Activated CD4-positive, alpha-beta T cell treated with anti-CD3 and anti-CD28 coated beads for 24 hours (primary cell): ENCODE data around the gene OR52H1.

ENCODE experiments used
- DNase-seq, 2 donors: peaks; one replicate each; pipeline ENCODE4 v3.0.0-alpha.2; 2020; ENCODE audit warnings: low read depth in 2 of 2

OR52H1 gene

DNA sequence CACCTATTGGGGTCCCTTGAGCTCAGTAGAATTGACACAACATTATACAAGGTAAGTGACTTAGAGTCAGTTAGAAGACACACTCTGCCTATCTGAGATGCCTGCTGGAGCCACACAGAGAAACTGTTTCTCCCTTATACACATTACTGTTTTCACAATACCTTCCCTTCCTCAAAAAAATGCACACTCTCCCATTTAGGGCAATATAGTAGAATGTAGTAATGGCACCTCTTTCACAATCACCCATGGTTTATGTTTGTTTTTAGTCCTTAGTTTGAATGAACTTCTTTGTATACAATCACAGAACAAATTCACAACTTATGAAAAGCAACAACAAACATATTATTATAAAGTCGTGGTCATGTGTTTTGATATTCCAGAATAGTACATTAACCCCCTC is 14.3 kb downstream of the OR52H1 start:
- no peak for DNase-seq

DNA sequence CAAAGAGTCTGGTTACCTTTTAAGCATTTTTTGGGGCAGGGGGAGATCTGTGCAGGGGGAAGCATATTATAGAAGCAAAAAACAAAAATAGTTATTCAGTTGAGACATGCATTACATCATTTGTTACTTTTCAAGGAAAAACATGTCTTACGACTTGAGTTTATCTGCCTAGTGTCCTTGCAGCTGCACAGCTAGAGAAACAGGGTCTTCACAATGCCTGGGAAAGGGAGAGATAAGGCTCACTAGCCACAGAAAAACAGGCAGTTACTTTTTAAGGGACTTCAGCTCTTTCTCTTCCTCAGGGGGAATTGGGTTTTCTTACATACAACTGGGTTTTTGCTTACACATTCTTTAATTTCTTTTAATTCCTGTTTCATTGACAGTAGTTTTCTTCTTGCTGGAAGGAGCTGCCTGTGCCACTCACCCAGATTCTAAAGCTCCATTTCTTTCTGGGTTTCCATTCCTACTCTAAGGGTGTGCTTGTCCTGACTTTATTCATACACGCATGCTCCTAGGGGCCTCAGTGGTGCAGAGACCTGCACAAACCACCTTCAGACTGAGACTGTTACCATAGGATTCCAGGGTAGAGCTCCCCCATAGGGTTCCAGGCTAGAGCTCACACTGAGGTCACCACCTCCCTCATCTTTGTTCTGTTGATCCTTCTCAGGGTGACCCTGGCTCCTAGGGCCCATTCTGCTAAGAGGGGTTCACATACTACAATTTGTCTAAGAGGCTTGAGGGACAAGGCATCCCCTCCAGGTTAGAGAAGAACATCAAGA is 17.1 kb downstream of the OR52H1 start:
- DNase-seq, result no peak

DNA sequence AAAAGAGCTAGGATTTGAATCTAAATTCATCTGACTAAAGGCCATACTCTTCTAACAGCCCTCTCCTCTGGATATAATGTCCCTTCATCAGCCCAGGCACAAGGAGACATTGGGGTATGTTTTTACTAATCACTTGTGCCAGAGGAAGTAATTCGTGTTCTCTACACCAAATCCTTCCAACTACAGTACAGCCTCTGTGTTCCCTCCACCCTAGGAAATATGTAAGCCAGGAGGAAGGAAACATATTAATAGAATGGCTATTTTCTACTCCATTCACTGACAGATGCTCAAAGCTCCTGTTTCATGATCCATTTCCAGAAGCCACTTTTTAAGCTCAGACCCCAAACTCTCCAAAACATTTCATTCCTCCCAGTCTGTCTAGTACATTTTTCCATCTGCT is 19.8 kb downstream of the OR52H1 start:
- DNase-seq, result no peak

DNA sequence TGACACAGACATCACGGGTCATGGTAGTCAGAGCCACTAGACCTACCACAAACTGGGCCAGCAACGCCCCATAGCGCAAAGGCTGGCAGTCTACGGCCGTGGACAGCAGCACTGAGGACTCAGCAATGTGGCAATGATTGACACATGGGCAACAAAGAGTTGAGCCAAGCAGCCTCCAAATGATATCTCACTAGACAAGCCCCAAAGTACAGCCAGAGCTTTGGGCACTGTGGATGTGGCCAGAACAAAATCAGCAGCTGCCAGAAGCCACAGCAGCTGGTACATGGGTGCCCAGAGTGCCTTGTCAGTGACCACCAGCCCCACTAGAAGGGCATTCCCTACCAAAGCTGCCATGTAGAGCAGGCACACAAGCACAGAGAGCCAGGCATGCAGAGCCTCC is 20.6 kb downstream of the OR52H1 start:
- DNase-seq, result no peak

DNA sequence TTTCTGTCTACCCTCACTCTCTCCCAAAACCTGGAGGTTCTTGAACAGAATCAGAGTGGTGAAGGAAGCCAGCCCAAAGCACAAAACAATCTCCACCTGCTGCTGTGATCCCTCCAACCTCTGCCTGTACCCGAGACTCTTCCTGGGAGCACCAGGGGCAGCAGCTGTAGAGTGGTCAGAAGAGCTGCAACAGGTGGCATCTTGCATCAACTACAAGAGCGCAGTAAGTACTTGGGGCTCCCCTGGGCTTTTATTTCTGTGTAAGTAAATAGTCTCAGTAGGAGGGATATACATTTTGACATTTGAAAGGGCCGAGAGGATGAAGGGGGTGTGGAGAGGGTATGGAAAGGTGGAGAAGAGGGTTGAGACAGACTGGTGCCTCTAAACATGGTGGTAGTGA is 23.6 kb downstream of the OR52H1 start:
- no peak for DNase-seq

DNA sequence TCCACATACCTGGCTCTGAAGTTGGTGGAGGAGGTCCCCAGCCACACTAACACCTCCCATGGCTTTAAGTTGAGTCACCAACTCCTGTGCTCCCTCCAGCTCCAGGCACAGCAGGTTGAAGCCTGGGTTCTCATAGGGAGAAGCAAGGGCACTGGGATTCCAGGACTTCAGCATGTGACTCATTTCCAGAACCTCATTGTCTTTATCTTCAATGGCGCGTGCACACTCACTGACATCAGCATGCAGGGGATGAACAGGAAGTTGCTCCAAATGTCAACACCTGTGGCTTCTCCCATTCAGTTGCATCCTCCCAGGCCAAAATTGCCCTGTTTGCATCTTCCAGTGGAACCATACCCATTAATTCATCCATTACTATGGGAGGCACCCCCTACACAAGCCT is 26.0 kb downstream of the OR52H1 start:
- no peak for DNase-seq

DNA sequence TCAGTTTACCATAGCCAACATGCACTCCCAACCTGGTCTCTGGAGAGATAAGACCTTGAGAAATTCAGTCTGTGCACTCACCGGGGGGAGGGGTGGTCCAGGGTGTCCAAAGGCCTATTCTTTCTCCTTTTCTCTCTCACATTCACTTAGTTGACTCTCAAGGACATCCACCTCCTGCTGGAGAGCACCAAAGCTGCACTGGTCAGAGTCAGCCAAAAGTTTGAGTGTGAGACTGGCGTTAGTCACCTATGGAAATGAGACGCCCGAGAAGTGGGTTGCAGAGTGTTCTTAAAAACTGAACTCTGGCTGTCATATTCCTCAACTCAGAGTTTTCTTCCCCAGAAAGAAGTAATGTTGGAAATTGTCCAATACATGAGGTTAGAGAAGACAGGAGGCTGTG is 26.8 kb downstream of the OR52H1 start:
- DNase-seq, result no peak

DNA sequence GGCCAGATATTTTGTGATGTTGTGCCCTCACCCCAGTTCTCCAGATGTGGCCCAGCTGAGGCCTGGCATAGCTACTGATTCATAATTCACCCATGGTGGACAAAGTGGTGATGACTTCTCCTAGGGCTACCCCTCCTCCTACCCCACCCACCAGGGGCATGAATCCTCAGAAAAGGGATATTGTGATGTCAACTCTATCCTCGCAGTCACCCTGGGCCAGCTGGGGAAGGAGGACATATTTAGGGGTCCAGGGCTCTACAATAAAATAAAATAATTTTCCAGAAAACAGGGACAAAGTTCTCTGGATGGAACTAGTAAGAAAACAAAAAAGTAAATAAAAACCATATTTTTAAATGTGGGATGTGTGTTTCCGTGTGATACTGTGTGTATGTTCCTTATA is 31.7 kb downstream of the OR52H1 start, which contains the start of gene UBQLNL:
Gene UBQLNL (minus strand): TSS at position 101 of the 400 bp plus-strand sequence. CDS start 258 bp downstream, outside the sequence.
- no peak for DNase-seq

DNA sequence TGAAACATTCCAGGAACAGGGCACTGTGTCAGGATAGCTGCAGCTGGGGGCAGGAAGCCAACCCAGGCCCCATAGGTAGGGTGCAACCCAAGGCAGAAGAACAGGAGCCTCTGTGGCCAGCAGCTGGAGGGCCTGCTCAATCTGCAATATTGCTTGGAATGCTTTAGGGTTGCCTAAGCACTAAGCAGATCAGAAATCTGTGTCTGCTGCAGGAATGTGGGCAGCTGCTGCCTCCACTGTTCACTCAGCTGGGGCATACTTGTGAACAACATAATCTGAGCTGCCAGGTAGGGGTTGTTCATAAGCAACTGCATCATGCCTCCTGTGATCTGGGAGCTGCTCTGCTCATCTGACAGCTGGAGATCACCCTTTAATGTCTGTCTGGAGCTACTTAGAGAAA is 33.5 kb downstream of the OR52H1 start:
- no peak for DNase-seq

DNA sequence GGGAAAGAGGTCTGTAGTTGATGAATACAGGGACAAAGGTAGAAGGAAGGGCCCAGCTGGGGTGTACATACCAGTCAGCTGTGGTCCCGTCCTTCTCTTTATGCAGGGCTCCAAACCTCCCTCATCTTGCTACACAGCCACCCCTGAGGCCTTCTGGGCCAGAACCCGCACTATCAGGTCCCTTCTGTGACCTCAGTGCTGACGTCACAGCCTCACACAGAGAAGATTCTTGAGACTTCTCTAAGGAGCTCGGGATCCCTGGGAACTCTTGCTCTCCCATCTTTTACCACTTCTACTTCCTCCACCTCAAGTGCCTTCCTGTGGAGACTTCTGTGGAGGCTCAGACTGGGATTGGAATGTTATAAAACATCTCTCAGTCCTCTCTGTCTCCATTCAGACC is 38.5 kb downstream of the OR52H1 start, which contains the start of gene UBQLN3:
Gene UBQLN3 (minus strand): TSS at position 155 of the 400 bp plus-strand sequence. CDS start 399 bp downstream, outside the sequence.
- no peak for DNase-seq

DNA sequence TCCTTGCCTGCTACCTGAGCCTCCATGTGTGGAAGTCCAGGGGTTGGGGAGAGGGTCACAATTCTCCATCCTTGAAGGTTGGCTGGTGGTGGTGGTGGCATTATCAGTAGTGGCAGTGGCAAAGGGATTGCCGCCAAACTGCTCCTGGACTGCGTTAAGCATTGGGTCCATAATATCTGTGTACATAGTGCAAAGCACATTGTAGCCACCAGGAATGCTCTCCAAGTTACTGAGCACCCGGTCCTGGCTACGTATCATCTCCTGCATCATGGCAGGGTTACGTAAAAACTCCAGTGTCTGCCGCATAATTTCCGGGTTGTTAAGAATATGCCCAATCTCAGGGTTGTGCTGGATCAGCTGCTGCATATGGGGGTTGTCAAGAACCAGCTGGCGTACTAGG is 39.7 kb downstream of the OR52H1 start:
- DNase-seq, result no peak

DNA sequence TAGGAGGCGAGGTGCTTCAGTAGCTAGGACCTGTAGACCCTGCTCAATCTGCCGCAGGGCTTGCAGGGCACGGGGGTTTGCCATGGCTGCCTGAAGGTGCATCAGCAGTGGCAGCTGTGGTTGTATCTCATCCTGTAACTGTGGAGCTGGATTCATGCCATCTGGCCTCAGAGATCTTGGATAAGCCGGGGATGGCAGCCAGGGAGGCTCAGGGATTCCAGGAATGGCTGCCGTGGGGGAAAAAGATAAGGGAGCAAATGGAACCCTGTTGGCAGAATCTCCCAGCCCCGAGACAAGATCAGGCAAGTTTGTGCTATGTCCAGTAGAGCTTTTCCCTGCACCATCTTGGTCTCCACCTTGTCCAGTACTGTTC is 40.4 kb downstream of the OR52H1 start:
- no peak for DNase-seq

DNA sequence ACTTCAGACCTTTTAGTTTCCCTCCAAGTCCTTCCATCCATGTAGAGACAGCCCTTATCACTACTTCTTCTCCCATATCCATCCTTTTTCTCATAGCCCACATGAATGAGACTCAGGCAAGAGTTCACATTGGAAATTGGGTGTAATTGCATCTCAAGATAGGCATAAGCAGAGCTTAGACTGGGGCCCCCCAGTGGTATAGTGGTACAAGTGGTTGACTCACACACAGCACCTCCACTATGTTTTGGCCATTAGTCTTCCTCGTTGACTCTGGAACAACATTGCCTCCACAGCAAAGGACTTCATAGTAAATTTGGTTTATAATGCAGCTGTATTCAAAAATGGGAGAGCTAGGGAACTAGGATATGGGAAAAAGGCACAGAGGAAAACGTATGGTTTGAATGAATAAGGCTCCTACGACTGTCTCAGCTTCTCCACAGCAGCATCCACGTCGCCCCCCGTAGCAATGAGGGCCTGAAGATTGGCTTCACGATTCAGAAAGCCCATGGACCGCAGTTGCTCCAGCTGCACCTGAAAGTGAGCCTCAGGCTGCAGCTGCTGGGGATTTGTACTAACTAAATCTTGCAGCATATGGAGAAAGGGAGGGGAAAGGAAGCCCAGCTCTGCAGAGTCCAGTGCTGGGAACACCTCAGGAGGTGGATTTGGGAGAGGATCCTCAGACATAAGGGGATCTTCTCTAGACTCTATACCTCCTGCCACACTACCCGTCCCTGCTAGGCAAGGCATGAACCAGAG is 41.0 kb downstream of the OR52H1 start:
- no peak for DNase-seq

DNA sequence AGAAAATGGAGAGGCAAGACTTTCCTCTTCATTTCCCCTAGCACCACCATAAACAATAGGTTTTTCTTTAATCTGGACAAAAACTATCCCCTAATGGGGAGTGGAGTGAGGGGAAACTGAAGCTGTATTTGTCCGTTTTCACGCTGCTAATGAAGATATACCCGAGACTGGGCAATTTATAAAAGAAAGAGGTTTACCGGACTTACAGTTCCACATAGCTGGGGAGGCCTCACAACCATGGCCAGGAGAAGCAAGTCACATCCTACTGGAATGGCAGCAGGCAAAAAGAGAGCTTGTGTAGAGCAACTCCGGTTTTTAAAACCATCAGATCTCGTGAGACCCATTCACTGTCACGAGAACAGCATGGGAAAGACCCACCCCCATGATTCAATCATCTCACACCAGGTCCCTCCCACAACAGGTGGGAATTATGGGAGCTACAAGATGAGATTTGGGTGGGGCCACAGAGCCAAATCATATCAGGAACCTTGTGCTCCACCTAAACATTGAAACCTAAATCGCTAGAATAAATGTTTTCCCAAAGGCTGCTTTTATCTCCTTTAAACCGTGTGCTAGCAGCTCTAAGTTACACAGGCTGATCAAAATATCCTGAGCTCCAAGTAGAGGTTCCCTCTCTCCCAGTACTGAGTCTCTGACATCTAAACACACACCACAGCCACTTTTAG is 42.8 kb downstream of the OR52H1 start:
- DNase-seq, result no peak

DNA sequence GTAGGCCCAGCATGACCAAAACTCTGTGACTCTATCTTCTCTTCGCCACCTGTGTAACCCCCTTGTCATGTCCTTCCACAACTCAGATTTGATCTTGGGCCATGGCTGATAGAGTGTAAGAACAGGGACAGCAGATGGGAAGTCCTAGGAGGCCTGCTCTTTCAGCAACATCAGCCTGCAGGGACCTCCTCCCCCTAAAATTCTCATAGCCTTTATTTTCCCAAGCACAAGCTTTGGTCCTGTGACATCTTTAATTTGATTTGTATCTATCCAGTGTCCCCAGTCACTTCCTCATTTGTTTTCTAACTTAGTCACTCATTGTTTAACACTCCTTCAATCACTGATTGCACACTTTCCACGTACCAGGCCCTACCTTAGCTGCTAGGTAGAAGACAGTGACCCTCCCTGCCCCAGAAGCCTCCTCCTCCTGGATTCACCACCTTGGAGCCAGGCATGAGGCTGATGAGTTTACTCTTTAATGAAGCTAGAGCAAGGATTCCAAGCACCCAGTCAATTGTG is 43.9 kb downstream of the OR52H1 start:
- DNase-seq, result no peak

DNA sequence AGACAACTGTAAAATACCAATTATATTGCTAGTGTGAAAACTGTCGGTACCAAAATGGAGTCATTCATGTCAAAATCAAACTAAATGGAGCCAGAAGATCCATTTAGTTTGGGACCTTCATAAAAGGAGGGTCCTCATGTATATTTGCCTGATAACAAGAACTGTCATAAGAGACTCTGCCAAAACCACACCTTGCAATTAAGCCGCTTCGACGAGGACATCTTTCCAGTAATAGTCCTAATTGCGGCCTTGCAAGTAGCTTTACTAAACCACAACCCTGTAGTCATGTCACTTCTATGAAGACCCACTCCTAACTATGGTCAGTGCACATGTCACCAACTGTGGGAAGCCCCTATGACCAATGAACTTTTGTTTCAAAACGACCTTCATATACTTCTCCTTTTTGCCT is 47.9 kb downstream of the OR52H1 start:
- no peak for DNase-seq

DNA sequence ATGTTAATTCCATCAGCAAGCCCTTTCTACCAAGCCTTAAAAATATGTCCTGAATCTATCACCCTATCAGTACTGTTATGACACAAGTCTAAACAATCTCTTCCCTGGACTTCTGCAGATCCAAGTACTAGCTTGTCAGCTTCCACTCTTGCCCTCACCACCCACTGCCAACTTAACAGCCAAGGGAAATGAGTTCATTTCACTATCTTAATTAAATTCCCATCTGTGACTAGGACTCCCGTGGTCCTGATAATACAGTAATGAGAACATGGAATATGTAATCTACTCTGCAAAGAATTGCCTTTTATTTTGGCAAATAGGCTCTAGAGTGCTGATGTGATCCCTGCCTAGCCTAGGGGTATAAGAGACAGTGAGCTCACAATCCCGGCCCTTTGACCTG is 48.7 kb downstream of the OR52H1 start:
- DNase-seq, result no peak
